SH-SY5Y (cell line): Measurements from ENCODE around the gene SLC7A10.

Experiments
- GATA2 ChIP-seq: IDR thresholded peaks from 2 replicates; pipeline ENCODE4 v1.6.1; 2011; ENCODE audit warnings: mild to moderate bottlenecking, low read depth, low read length
- GATA3 ChIP-seq: IDR thresholded peaks from 2 replicates; pipeline ENCODE4 v1.6.1; 2011; ENCODE audit warnings: low read depth, mild to moderate bottlenecking, low read length, moderate library complexity

Gene SLC7A10

DNA sequence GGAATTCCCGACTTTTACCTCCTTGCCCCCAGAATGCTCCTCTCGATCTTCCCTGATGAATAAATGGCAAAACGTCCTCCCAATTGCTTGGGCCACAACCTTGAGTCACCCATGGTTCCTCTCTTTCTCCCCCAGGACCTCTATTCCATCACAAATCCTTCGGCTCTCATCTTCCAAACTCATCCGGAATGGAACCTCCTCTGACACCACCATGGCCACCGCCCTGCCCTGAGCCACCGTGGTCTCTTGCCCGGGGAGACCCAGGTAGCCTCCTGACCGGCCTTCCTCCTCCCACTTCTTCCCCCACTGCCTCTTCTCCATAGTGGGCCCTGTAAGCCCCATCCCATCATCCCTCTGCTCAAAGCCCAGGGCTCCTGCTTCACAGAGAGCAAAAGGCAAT lies 4.9 kb downstream of the SLC7A10 start:
- TF ChIP-seq GATA3 (no peak), GATA2 (no peak)

DNA sequence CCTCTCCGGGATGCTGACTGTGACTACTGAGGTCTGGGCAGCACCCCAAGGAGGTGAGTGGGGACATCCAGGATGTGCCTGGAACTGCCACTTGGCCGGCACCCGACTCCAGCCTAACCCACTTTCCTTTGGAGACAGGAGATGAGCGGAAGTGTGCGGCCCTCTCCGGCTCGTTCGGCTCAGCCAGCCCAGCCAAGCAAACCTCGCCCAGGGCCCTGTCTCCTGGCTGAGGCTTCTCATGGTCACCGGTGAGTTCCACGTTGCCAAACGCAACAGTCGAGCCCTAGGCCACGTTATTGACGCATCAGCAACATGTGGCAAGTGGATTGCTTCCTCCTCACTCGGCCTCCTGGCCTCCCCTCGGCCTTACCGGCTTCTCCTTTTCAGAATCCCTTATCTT lies 5.5 kb downstream of the SLC7A10 start:
- TF ChIP-seq GATA3 (no peak), GATA2 (no peak)

DNA sequence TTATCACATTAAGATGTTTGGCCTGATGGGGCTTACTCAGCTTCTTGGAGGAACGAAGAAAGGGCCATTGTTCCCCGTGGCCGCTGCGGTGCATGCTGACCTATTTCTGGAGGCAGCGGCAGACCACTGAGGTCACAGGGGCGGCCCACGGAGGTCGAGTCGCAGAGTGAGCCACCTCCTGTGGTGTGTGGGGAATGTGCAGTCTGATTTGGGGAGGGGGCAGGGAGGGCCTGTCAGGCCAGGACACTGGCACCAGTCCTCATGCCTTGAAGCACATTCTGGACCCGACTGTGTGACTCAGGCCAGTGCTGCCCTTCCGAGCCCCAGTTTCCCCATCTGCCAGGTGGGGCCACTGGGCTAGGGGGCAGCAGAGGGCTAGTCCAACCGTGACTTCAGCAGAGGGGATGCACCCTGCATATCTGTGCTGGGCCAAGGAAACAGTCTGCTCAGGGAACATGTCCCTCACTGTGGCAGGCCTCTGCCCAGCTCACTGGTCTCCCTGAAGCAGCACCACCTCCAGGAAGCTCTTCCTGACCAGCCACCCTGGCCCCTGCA lies 6.3 kb downstream of the SLC7A10 start:
- TF ChIP-seq GATA3: no peak
- no peak for TF ChIP-seq GATA2

DNA sequence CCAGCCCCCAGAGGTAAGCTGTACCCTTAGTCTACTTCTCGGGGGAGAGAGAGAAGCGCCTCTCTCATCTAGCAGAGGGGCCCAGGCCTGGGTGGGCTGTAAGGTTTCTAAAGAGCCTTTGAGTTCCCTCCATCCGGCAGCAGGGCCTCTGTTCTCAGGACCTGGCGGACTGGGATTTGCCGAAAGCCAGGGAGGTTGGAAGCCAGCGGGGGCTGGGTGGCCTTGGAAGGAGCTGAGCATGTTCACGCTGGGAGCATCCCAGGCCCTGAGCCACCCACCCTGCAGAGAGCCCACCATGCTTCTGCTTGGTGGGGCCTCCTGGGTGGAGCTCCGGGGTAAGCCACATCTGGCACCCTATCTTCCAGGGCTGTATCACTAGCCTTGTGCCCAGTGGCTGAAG lies 7.8 kb downstream of the SLC7A10 start:
- TF ChIP-seq GATA3 (no peak), GATA2 (no peak)

DNA sequence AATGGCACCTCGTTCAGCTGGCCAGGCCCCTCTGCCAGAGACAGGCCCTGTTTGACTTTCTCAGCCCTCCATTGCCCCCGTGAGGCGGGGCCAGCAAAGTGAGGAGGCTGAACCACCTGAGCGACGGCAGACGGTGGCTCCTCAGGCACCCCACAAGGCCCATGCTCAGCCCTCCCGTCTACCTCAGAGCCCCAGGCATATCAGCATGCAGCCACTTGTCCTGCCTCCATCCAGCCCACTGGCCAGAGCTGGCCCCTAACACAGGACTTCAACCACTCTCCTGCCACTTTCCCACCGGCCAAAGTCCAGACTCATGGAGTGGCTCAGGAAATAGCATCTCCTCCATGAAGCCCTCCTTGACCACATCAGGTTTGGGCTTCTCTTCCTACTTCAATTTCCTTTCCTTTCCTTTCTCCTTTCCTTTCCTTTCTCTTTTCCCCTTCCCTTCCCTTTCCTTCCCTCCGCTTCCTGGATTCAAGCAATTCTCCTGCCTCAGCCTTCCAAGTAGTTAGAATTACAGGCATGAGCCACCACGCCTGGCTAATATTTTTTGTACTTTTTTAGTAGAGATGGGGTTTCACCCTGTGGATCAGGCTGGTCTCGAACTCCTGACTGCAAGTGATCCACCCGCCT lies 9.3 kb downstream of the SLC7A10 start:
- no peak for TF ChIP-seq GATA2
- TF ChIP-seq GATA3: no peak

DNA sequence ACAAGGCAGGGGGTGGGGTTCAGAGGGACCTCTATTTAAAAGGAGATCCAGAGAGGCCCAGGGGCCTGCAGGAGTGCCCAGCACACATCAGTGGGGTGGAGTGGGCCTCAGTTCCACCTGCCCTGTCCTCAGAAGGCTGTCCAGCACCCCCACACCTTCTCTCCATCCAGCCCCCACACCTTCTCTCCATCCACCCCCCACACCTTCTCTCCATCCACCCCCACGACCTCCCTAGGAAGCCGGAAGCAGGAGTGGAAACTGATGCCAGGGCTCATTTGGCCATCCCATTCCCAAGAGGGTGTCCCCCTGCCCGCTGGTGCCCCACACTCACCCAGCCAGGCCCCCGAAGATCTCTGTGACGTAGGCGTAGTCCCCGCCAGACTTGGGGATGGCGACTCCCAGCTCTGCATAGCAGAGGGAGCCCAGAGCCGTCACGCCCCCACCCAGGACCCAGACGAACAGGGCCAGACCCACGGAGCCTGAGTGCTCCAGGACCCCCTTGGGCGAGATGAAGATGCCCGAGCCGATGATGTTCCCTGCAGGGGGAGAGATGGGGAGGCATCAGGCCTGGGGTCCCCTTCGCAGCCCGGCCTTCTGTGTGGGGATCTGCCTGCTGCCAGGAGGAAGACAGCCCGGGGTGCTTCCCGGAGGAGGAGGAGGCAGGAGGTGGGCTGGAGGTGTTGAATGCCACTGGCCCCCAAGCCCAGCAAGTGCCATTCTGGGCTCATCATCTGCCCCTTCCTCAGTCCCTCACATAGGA lies 10.0 kb downstream of the SLC7A10 start:
- TF ChIP-seq GATA3: no peak
- TF ChIP-seq GATA2: no peak

DNA sequence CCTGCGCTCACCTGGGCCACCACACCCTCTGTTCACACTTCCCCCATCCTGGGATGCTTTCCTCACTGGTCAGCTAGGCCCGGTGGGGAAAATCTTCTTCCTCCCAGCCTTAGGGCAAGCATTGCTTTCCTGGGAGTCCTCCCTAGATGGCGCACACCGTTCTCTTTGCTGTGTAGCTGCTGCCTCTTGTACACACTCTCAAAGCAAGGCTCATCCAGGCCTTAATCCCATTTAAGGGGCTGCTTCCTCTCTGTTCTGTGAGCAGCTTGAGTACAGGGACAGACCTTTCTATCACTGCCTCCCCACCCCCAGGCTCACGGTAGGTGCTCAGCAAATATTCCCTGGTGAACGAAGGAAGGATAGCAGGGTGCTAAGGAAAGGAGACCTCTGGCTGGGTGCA lies 11.1 kb downstream of the SLC7A10 start:
- TF ChIP-seq GATA3 (no peak), GATA2 (no peak)

DNA sequence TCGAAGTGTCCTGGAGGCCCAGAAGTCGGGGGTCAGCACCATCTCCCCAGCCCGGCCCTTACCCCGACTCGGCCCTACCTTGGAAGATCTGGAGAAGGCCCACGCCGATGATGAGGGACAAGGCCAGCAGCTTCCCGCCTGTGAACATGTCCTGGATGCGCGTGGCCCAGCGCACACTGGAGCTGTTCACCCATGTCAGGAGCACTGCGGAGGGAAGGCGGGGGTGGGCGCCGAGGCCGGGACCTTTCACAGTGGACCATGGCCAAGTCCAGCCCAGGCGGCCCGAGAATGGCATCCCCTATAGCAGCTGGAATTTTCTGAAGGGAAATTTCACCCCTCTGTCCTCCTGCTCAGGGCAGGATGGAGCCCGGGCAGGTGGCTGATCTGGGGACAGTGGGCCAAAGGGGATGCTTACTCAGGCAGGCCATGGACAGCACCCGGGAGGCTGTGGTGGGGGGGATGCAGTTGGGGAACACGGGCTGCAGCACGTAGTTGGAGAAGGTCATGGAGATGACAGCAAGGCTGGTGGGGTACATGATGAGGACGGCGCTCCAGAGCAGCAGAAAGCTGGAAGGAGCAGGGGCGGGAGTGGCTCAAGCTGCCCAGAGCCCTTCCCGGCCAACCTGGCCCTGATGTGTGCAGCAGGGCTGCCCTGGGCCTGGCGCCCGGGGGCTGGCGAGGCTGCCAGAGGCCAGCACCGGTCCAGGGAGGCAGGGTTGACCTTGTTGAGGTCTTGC lies 13.0 kb downstream of the SLC7A10 start:
- TF ChIP-seq GATA3 (no peak), GATA2 (no peak)

DNA sequence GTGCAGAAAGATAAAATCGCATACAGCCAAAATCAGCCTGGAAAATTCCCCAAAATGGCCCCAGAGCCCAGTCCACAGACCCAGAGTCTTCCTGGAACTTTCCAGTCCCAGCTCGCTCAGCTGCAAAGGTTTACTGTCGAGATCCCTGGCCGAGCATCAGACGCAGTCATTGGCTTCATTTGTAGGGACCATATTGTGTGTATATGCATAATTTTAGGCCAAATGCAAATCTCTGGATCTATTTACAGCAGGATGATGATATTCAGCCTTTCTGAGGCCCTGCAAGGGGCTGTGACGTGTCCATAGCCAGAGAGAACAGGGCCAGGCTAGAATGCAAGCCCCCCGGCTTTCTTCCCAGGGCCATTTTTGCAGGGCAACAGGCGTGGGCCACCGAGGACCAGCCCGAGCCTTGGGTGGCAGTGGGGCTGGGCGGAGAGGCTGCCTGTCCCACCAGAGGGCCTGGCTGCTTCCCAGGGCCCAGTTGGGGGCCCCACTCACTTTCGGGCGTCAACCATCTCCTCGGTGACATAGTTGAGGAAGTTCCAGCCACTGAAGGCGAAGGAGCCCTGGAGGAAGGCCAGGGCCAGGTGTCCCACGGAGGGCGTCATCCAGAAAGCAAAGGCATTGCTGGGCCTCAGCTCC lies 13.7 kb downstream of the SLC7A10 start:
- no peak for TF ChIP-seq GATA3
- no peak for TF ChIP-seq GATA2

DNA sequence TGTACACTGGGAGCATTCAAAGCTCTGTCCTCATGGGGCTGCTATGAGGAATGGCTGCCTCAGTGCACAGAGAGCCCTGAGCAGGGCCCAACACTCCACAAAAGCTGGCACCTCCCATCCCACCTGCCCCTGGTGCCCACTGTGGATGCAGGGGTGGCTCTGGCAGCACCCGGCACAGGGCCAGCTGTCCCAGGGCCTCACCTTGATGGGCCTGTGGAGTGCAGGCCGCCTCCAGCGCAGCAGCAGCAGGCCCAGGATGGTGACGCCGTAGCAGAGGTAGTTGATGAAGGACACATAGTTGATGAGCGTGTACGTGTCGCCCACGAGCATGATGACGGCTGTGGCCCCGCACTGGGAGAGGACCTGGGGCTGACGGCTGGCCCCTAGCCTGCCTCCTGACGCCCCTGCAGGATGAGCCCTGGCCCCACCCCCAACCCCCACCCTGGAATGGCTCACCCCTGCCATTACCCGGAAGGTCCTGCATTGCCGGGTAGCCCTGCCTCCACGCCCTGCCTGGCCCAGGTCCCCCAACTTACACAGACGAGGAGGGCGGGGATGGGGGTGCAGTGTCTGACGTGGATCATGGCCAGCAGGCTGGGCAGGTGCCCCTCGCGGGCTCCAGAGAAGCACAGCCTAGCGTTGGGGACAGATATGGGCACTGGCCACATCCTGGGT lies 15.2 kb downstream of the SLC7A10 start:
- TF ChIP-seq GATA3 (no peak), GATA2 (no peak)

DNA sequence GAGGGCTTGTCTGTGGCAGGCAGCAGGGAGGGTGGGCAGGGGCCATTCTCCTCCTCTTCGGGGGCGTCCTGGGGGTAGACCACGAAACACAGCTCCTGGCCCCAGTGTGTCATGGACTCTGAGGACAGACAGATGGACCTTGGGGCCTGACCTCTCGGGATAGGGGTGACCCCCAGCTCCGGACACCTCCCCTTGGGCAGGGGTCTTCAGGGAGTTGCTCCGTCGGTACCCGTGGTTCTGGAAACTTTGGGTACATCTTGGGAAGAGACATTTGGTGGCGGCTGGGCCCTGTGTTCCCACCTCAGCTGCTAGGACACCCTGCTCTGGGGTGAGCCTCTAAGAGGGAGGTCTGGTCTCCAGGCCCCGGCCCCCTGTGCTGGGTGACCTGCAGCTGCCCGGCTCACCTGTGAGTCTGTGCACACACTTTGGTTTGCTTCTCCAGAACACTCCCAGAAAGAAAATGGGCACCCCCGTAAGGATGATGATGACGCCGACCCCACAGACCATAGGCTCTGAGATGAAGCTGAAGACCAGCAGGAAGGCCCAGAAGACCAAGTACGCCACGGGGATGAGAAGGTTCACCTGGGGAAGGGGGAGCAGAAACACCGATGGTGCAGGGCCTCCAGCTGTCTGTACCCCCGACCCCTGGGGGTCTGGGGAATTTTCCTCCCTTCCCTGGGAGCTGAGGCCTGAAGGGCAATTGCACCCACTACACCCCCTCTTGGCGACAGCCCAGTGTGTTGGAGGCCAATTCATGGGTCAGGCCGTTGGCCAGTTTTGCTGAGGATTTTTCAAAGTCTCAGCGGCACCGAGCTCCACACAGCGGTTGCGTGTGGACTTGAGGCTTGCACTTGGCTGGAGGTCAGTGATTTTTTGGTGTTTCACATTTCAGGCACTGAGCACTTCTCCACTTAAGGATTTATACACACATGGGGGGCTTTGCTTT lies 16.5 kb downstream of the SLC7A10 start:
- TF ChIP-seq GATA3: no peak
- TF ChIP-seq GATA2: no peak

DNA sequence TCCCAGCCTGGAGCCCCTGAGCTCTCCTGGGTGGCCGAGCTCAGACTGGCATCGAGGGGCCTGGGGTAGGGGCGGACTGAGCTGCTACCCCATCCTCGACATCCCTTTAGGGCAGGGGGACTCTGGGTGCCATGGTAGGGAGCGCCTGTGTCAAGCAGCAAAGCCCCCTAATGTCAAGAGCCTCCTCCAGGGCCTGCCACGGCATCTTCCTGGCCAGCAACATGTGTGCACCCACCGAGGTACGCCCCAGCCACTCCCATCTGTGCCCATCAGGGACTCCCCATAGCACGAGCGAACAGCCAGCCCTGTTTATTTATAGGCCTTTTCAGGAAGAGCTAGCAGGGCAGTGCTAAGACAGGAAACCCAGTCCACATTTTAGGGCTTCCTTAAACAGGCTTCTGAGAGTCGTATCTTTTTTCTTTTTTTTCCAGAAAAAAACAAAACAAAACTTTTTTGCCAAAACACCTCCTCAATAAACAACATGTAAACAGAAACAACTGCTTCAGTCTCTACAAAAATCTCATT lies 17.2 kb downstream of the SLC7A10 start:
- TF ChIP-seq GATA2 (no peak), GATA3 (no peak)
